Measurements from ENCODE around the gene FBXL17.

DNA sequence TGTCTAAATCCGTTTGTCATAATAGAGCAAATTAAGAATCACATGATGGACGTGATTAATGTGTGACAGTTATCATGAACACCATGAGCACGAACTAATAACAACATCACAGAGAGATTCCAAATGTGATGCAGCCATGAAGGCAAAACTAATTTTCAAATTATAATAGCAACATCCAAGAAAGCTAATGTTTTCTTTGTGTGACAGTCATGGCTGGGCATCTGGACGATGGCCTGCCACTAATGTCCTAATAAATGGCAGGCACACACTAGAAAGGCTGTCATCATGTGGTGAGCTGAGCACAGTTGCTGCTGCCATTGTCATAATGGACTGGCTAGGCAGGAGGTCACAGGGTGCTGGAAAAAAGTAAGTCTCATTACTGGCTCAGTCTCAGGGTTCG lies 431.1 kb downstream of the FBXL17 start:
- no peak for TF ChIP-seq CTCF (conservative IDR thresholded peaks at IDR 0.05; ENCODE audit: low read depth, low read length)
- TF ChIP-seq EZH2 (IDR thresholded peaks at IDR 0.05; ENCODE audit: low read length, unreplicated experiment), result no peak
